NCI-H69 (cell line): ENCODE measurements around the gene DPPA3.
"Not testable (repeated sequence)": the region's sequence is repeated elsewhere in the genome, so short reads cannot be mapped to it uniquely, and the experiment has no call there.

Source experiments
- DNase-seq: peaks from one replicate; lab custom pipeline; 2025; lab: John Stamatoyannopoulos, UW

The DPPA3 gene

DNA sequence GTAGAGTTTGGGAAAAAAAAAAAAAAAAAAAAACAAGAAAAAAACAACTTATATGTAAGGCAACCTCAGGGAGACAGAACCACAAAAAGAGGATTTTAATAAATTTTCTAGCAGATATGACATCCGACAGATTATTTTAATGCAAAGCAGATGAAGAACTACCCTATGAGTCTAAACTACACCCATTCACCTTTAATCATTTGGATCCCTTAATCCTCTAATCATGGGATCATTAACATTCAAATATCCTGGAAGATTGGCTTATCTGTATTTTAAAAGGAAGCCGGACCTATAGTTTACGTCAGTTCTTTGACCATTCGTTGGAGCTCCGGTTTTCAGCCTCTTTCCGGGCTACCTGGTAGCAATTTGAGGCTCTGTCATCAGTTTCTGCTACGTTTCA is at the start of gene DPPA3:
Gene DPPA3 (plus strand): TSS at position 301 of the 400 bp plus-strand sequence. CDS start 138 bp downstream, outside the sequence.
- no peak for DNase-seq

- DNase-seq, result no peak
Measured at GRCh38 chr12:7661741-7662140, 49.5 kb upstream of the DPPA3 start.

DNA sequence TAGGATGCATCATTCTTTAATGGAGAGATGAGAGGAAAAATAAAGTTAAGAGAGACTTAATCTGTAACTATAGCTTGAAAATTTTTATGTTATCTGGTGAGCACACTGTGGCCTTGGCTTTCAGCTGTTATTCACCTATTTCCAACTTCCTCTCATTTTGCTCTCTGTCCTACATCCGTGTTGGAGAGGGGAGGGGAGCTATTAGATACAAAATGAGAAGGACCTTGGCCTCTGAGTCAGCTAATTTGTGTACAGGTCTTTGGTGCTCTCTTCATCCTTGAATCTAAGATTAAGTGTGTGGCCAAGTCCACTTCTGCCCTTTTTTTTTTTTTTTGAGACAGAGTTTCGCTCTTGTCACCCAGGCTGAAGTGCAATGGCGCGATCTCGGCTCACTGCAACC is 44.6 kb upstream of the DPPA3 start:
- DNase-seq, result no peak

GRCh38 chr12:7667125-7667524 is 44.1 kb upstream of the DPPA3 start:
- DNase-seq, result no peak

DNA sequence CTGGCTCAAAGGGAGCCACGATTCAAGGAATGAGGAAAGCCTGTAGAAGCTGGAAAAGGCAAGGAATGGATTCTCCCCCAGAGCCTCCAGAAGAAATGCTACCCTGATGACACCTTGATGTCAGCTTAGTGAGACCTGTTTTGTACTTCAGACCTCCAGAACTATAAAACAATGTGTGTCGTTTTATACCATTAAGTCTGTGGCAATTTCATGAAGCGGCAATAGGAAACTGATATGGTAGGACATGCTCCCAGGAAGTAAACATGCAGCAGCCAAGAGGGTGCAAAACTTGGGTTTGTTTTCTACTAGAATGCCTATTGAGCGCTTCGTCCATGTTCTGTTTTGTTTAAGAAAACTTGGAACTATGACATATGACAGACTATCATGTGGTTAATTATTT is 43.1 kb upstream of the DPPA3 start:
- DNase-seq, result no peak

- not testable (repeated sequence) for DNase-seq
Measured at GRCh38 chr12:7675455-7675854, 35.8 kb upstream of the DPPA3 start.

DNA sequence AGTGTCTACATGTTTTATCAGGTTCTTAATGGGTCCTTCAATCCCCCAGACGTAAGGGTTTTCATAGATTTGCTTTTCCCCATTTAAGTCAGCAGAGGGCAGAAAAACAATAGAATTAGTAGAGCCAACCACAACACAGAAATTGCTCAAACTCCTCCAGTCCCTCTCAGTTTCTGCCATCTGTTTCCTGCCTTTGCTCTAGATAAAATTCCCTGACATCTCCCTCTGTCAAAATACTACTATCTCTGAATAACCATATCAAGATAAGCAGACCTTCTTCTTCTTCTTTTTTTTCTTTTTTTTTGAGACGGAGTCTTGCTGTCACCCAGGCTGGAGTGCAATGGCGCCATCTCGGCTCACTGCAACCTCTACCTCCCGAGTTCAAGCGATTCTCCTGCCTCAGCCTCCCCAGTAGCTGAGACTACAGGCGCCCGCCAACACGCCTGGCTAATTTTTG is 33.8 kb upstream of the DPPA3 start:
- DNase-seq, result peak; percentile 31

- no peak for DNase-seq
Measured at GRCh38 chr12:7678744-7679143, 32.5 kb upstream of the DPPA3 start.

- no peak for DNase-seq
Measured at GRCh38 chr12:7679251-7680045, 31.8 kb upstream of the DPPA3 start.

DNA sequence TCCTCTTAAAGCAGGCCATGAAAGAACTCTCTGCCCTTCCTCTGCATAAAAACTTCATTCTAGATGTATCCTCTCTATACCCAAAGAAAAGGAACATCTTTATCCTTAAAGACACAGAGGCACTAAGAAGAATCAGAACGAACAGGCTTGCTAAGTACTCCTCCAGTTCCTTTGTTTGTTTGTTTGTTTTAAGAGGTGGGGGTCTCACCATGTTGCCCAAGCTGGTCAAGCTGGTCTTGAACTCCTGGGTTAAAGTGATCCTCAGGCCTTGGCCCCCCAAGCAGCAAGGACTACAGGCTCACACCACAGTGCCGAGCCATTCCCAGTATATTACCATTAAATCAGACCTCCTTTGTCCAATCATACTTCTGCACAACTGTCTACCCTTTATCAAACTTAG is 29.7 kb upstream of the DPPA3 start:
- DNase-seq, result no peak

DNA sequence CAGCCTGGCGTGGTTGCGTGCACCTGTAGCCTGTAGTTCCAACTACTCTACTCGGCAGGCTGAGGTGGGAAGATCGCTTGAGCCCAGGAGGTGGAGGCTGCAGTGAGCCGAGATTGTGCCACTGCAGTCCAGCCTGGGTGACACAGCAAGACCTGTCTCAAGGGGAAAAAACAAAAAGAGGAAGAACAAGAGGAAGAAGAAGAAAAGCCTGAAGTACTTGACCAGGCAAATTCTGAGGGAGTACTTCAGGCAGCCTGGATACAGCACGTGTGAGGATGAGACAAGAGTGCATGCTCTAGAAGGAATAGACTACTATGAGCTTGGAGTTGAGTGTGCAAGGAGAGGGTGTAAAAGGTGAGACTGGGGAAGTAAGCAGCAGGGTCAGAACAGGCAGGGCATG is 17.4 kb upstream of the DPPA3 start:
- DNase-seq, result no peak

DNA sequence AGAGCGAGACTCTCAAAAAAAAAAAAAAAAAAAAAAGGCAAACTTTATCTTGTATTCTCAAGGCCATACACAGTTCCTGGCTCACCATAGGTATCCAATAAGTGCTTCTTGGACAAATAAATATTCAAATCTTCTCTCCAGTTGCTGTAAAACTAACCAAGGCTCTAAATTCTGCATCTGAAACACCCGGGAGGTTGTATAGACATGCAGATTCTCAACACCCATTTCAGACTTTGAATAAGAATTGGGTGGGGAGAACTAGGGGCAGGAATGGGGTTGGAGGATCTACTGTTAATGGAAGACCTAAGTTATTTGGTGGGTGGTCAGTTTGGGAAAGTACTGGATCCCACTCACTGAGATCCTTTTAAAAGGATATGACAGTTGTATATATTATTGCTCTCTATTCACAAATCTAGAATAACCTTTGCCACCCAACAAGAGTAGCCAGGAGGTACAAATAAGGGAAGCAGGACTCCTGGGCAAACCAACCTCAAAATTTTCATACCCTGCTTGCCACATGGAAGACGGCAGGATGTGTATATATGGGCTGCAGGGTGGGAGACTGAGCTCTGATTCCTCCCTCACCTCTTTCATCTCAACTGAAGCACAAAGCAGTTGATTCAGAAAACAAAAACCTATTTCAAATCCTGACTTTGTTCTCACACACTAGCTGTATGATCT is 16.5 kb upstream of the DPPA3 start:
- DNase-seq, result no peak

- DNase-seq, result no peak
Measured at GRCh38 chr12:7695237-7695560, 16.0 kb upstream of the DPPA3 start.

GRCh38 chr12:7695566-7696197 is 15.6 kb upstream of the DPPA3 start, which contains the start of gene GDF3:
GDF3 (minus strand) TSS chr12:7695775; CDS start chr12:7695728, 47 bp downstream.
- no peak for DNase-seq

GRCh38 chr12:7705846-7706245 is 5.4 kb upstream of the DPPA3 start:
- no peak for DNase-seq

GRCh38 chr12:7709969-7710675 is 1.1 kb upstream of the DPPA3 start:
- no peak for DNase-seq

GRCh38 chr12:7712841-7713442 is 1.7 kb downstream of the DPPA3 start:
- no peak for DNase-seq

GRCh38 chr12:7716381-7716780 is 5.1 kb downstream of the DPPA3 start:
- no peak for DNase-seq

DNA sequence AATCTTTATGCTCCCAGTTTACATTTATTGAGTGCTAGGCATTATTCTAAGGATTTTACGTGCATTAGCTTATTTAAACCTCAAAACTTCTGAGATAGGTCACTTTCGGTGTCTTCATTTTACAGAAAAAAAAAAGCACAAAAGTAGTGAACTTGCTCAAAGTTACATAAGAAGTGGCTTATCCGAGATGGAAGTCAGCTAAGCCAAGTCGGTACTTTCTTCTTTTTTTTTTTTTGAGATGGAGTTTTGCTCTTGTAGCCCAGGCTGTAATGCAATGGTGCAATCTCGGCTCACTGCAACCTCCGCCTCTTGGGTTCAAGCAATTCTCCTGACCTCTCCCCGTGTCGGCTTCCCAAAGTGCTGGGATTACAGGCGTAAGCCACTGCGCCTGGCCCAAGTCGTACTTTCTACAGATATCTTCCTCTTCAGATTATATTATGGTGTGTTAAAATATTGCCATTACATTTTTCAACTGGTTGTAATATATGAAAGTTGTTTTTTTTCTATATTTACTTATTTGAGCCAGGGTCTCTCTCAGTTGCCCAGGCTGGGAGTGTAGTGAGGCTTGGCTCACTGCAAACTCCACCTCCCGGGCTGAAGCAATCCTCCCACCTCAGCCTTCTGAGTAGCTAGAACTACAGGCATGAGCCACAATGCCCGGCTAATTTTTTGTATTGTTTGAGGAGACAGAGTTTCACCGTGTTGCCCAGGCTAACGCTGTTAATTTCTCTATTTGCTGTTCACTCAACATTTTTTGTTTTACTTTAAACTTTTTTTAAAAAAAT is 8.9 kb downstream of the DPPA3 start:
- no peak for DNase-seq

DNA sequence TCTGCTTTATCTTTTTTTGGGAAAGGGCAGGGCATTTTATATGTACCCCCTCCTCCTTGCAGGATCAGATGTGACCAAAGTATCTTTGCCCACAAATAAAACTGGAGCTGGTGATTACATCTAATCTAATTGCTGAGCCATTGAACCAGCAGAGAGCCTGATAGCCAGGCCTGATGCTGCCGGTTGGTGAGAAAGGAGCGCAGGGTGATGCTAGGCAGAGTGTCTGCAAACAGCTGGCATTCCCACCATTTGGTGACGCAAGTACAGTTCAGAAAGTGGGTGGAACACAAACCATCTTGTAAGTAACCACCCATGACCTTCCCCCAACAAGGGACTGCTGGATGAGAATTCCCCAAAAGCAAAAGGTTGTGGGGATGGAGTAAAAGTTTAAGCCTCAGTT is 12.7 kb downstream of the DPPA3 start:
- no peak for DNase-seq

GRCh38 chr12:7729746-7730145 is 18.5 kb downstream of the DPPA3 start:
- no peak for DNase-seq
